Lung (tissue), 12 donors: ENCODE measurements around the gene LRRC56. TPM values are rescaled to one million over a fixed set of nuclear protein-coding genes. Genes with fewer than 3 reads are reported as not detected.

Experiments
- ATAC-seq: fragments of 200-7000 bp; cut with Tn5 transposase; one replicate; pipeline ENCODE4 v1.9.1; 2020; ENCODE audit warnings: moderate number of reproducible peaks; ENCODE audit not compliant: insufficient read depth, low FRiP score
- DNase-seq, 3 donors: peaks; one replicate each; pipeline ENCODE4 v3.0.0-alpha.2; 2013 to 2017
- H3K27ac ChIP-seq, 2 donors: one replicate each; pipeline ENCODE4 v1.5.1; 2013; ENCODE audit warnings: mild to moderate bottlenecking in 2 of 2, moderate library complexity in 2 of 2, control low read depth in 1 of 2, inconsistent platforms in 1 of 2, low read depth in 1 of 2, low read length in 1 of 2
- H3K27me3 ChIP-seq, 3 donors: one replicate each; pipeline ENCODE4 v1.5.1; 2013; ENCODE audit warnings: low read length in 2 of 3; ENCODE audit not compliant: control insufficient read depth in 3 of 3, insufficient read depth in 3 of 3
- H3K36me3 ChIP-seq, 4 donors: one replicate each; pipeline ENCODE4 v1.5.1; 2013; ENCODE audit warnings: low read length in 4 of 4, mild to moderate bottlenecking in 1 of 4, moderate library complexity in 1 of 4; ENCODE audit not compliant: control insufficient read depth in 4 of 4, insufficient read depth in 4 of 4
- H3K4me1 ChIP-seq, 5 donors: one replicate each; pipeline ENCODE4 v1.5.1; 2013; ENCODE audit warnings: low read length in 5 of 5, mild to moderate bottlenecking in 2 of 5, moderate library complexity in 1 of 5; ENCODE audit not compliant: control insufficient read depth in 5 of 5, insufficient read depth in 5 of 5
- H3K4me3 ChIP-seq: one replicate; pipeline ENCODE4 v1.5.1; 2013; ENCODE audit warnings: mild to moderate bottlenecking, control low read depth, moderate library complexity
- H3K9ac ChIP-seq, 2 donors: one replicate each; pipeline ENCODE4 v1.5.1; 2013; ENCODE audit warnings: low read length in 2 of 2, control low read depth in 1 of 2; ENCODE audit not compliant: insufficient read depth in 1 of 2
- H3K9me3 ChIP-seq, 4 donors: one replicate each; pipeline ENCODE4 v1.5.1; 2013; ENCODE audit warnings: low read length in 3 of 4, mild to moderate bottlenecking in 1 of 4, moderate library complexity in 1 of 4; ENCODE audit not compliant: control insufficient read depth in 4 of 4, insufficient read depth in 3 of 4
- WGBS, 2 donors: extraction: QIAGEN DNeasy Blood & Tissue Kit; methylation state at CpG; one replicate each; pipeline ENCODE4 v1.1.7; 2013; 5-methylcytosine and 5-hydroxymethylcytosine counted together
- polyA plus RNA-seq, 2 donors: library from polyadenylated mRNA; stranded (reverse); fragments of 200-250 nt; gene quantifications; one replicate each; pipeline ENCODE4 v1.2.1, GENCODE V29; 2013
- total RNA-seq, 2 donors: library from RNA; depleted of rRNA in 1 of 2; stranded (reverse); fragments of >200 nt in 1 of 2; gene quantifications; one replicate each; pipeline ENCODE4 v1.2.1, GENCODE V29; 2014 to 2021
- TF ChIP-seq, protein P1 (sequence below): IDR thresholded peaks from 2 replicates; pipeline ENCODE4 v1.5.1; 2012; ENCODE audit warnings: mild to moderate bottlenecking; ENCODE audit errors: control extremely low read depth, extremely low read depth
- donor health status: control.
- donor health status: control.
- donor health status: Bipolar disorder and iron deficiency.
- donor health status: healthy.
- donor health status: DM: yes; HTN: yes; CAD: no.

LRRC56 gene
- total and polyA plus RNA-seq, 4 donors = 3.4 to 11.7 (median 4.7) TPM

DNA sequence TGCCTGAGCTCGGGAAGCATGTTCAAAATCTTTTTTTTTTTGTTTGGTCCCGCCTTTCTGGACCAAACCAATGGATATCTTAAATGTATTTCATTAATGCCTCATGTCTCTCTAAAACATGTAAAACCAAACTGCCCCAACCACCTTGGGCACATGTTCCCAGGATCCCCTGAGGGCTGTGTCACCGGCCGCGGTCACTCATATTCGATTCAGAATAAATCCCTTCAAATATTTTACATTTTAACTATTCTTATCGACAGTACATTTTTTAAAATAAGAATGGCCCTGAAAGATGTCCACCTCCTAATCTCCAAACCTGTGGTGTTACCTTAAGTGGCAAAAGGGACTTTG, 32.4 kb upstream of the LRRC56 start:
- Histone ChIP-seq H3K27ac (no peak overlapping the region), H3K36me3 (peaks cover 2 to 25% (median 11%) of the 10 kb centered on the region in 4 donors), H3K4me1 (peaks cover 0 to 34% (median 5%) of the 10 kb centered on the region in 5 donors), H3K4me3 (no peak overlapping the region), H3K27me3 (no peaks in the 10 kb centered on the region), H3K9me3 (no peaks in the 10 kb centered on the region), H3K9ac (peak overlapping the region in 1 of 2 donors; percentile 25)
- WGBS, 2 donors = 62 to 68% methylated on average over 7 of the region's 7 CpGs
- TF ChIP-seq, protein P1, sequence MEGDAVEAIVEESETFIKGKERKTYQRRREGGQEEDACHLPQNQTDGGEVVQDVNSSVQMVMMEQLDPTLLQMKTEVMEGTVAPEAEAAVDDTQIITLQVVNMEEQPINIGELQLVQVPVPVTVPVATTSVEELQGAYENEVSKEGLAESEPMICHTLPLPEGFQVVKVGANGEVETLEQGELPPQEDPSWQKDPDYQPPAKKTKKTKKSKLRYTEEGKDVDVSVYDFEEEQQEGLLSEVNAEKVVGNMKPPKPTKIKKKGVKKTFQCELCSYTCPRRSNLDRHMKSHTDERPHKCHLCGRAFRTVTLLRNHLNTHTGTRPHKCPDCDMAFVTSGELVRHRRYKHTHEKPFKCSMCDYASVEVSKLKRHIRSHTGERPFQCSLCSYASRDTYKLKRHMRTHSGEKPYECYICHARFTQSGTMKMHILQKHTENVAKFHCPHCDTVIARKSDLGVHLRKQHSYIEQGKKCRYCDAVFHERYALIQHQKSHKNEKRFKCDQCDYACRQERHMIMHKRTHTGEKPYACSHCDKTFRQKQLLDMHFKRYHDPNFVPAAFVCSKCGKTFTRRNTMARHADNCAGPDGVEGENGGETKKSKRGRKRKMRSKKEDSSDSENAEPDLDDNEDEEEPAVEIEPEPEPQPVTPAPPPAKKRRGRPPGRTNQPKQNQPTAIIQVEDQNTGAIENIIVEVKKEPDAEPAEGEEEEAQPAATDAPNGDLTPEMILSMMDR = no peak
- ATAC-seq = no peak
- no peak for DNase-seq

DNA sequence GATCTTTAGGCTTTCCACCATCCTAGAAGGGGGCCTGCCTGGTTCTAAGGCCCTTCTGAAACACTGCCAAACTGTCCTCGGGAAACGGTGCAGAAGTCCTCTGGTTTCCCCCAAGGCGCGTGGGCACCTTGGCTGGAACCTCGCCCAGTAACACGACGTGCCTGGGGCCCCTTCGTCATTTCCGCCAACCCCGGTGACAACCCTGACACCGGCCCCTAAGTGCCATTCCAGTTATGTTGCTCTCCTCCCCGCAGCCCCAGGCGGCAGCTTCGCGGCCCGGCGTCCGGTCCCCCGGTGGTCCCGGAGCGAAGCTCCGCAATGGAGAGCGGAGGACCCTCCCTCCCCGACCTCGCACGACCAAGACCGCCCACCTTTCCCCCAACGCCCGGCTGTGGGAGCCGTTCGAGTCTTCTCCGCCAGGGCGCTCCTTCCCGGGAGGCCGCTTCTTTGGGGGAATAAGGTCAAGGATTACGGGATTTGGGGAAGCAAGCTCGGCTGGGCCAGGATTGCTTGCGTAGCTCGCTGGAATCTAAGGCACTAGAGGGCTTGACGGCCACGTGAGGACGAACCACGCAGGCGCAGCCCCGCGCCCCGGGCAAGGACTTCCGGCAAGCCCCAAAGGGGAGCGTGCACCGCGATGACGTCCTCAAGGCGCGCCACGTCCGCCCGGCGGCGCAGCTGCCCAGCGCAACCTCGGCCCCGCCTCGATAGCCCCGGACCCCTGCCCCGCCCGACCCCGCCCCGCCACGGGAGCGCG, 30.9 kb upstream of the LRRC56 start:
- H3K4me3 ChIP-seq = peak overlapping the region; percentile 69
- H3K9me3 ChIP-seq = no peaks in the 10 kb centered on the region
- WGBS, 2 donors = 0% methylated on average over 69 to 71 of the region's 71 CpGs
- peak overlapping the region; percentile 99 to 100 for H3K27ac ChIP-seq
- TF ChIP-seq, protein P1 = no peak
- H3K36me3 ChIP-seq = peaks cover 4 to 15% (median 5%) of the 10 kb centered on the region in 4 donors
- DNase-seq (peak; percentile 97 to 99 (median 99)), ATAC-seq (peak; percentile 87)
- H3K27me3 ChIP-seq = no peaks in the 10 kb centered on the region
- H3K9ac ChIP-seq = peak overlapping the region; percentile 69 to 97
- H3K4me1 ChIP-seq = peaks cover 0 to 34% (median 5%) of the 10 kb centered on the region in 5 donors

DNA sequence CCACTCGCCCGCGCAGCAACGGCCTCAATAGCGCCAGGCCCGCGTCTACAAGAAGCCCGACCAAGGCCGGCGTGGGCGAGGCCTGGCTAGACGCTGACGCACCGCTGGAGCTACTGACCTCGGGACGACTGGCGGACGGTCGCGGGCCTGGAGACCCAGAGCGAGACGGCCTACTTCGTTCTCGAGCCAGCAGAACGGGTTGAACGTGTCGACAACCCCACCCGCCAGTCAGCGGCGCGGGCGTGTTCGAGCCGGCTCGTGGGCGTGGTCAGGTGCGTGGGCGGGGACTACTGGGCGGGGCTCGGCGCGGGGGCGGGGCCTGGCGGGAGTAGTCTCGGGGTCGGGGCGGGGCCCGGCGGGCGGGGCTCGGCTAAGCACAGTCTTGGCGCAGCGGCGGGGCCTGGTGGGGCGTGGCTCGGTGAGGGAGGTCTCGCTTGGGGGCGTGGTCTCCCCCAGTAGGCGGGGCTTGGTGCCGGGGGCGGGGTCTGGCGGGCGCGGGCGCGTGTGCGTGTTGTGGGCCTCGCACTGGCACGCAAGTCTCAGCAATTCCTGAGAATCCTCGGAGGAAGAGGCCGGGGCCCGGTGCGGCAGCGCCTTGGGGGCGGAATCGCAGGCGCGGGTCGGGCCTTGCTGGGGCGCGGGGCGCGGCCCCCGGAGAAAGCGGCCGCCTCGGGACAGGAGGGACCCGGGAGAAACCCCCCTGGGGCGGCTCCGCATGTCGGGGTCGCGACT, 30.2 kb upstream of the LRRC56 start, which contains the start of gene RNH1:
Gene RNH1 (minus strand): TSS at position 248 of the 732 bp plus-strand sequence. CDS start 5,080 bp downstream, outside the sequence.
- H3K4me3 ChIP-seq = peak within 1 kb of the TSS; percentile 69
- WGBS, 2 donors = 1% methylated on average over 74 to 93 of the region's 93 CpGs
- peak within 1 kb of the TSS; percentile 78 to 97 for H3K9ac ChIP-seq
- H3K27me3 ChIP-seq = no peaks in the 10 kb centered on the region
- TF ChIP-seq, protein P1 = no peak
- H3K36me3 ChIP-seq = peaks cover 4 to 8% (median 5%) of the 10 kb centered on the region in 4 donors
- DNase-seq (peak; percentile 96 to 99 (median 97)), ATAC-seq (peak; percentile 85)
- H3K9me3 ChIP-seq = no peaks in the 10 kb centered on the region
- peaks cover 0 to 34% (median 5%) of the 10 kb centered on the region in 5 donors for H3K4me1 ChIP-seq
- H3K27ac ChIP-seq = peak within 1 kb of the TSS; percentile 99 to 100
